ENCODE measurements around the gene SAMSN1.

Gene SAMSN1

GRCh38 chr21:14493731-14494130, 52.4 kb downstream of the SAMSN1 start:
- TF ChIP-seq OSR2 (tag by site-specific recombination; IDR thresholded peaks at IDR 0.05), result no peak
- no peak for TF ChIP-seq ZBTB10 (tag by site-specific recombination; IDR thresholded peaks at IDR 0.05)
- no peak for TF ChIP-seq ZNF362 (tag by site-specific recombination; IDR thresholded peaks at IDR 0.05)
- TF ChIP-seq ZNF530 (tag by site-specific recombination; IDR thresholded peaks at IDR 0.05; ENCODE audit: low read depth), result no peak
- TF ChIP-seq HIC1 (tag by site-specific recombination; IDR thresholded peaks at IDR 0.05), result no peak
- TF ChIP-seq ZNF624 (tag by site-specific recombination; IDR thresholded peaks at IDR 0.05), result no peak
- no peak for TF ChIP-seq ZIC2 (tag by site-specific recombination; IDR thresholded peaks at IDR 0.05)
- TF ChIP-seq ZNF449 (tag by site-specific recombination; IDR thresholded peaks at IDR 0.05), result no peak
- TF ChIP-seq ZNF174 (tag by site-specific recombination; IDR thresholded peaks at IDR 0.05), result no peak
- TF ChIP-seq ZNF600 (tag by site-specific recombination; IDR thresholded peaks at IDR 0.05), result no peak
- no peak for TF ChIP-seq GLI4 (tag by site-specific recombination; IDR thresholded peaks at IDR 0.05)
- TF ChIP-seq ZBTB26 (tag by site-specific recombination; optimal IDR thresholded peaks at IDR 0.05), result no peak
- TF ChIP-seq ZNF701 (tag by site-specific recombination; IDR thresholded peaks at IDR 0.05), result no peak
- no peak for TF ChIP-seq ZEB2 (tag by site-specific recombination; IDR thresholded peaks at IDR 0.05)
- TF ChIP-seq ZNF596 (tag by site-specific recombination; IDR thresholded peaks at IDR 0.05), result no peak
- H3K9me3 ChIP-seq (ENCODE audit: control insufficient read depth, insufficient read depth, low read depth, low read length), result no peaks in the 10 kb centered on the region
- H3K4me1 ChIP-seq (ENCODE audit: control insufficient read depth, insufficient read depth, low read length), result no peaks in the 10 kb centered on the region
- H3K27ac ChIP-seq (ENCODE audit: extremely low read depth, low read depth, low read length), result no peak overlapping the region
- ChIA-PET CTCF (no interaction called here), POLR2A (no interaction called here)
- H3K4me3 ChIP-seq (ENCODE audit: low read depth, low read length), result no peak overlapping the region
- no peaks in the 10 kb centered on the region for H3K36me3 ChIP-seq (ENCODE audit: control insufficient read depth in 2 of 2, insufficient read depth in 1 of 2, low read length in 2 of 2)

GRCh38 chr21:14492931-14493330, 53.2 kb downstream of the SAMSN1 start:
- POLR2A ChIA-PET, result no interaction called here
- H3K4me3 ChIP-seq (ENCODE audit: low read depth, low read length), result no peak overlapping the region
- TF ChIP-seq KLF17 (tag by site-specific recombination; IDR thresholded peaks at IDR 0.05), result no peak
- TF ChIP-seq ZNF529 (tag by site-specific recombination; IDR thresholded peaks at IDR 0.05; ENCODE audit: insufficient replicate concordance), result no peak
- no peak for TF ChIP-seq ZNF776 (tag by site-specific recombination; IDR thresholded peaks at IDR 0.05; ENCODE audit: borderline replicate concordance)
- TF ChIP-seq ZNF335 (tag by site-specific recombination; conservative IDR thresholded peaks at IDR 0.05), result no peak
- no peak for TF ChIP-seq ZBTB11 (tag by site-specific recombination; conservative IDR thresholded peaks at IDR 0.05; ENCODE audit: low read depth)
- no peak for TF ChIP-seq BCL11A (tag by site-specific recombination; IDR thresholded peaks at IDR 0.05; ENCODE audit: low read depth)
- no peak for TF ChIP-seq ZNF24 (tag by site-specific recombination; IDR thresholded peaks at IDR 0.05)

More at GRCh38 chr21:14492931-14493330, 53.2 kb downstream of the SAMSN1 start:
- H3K4me1 ChIP-seq (ENCODE audit: control insufficient read depth, insufficient read depth, low read length), result no peaks in the 10 kb centered on the region
- CTCF ChIA-PET, result no interaction called here
- H3K9me3 ChIP-seq (ENCODE audit: control insufficient read depth, insufficient read depth, low read depth, low read length), result no peaks in the 10 kb centered on the region
- no peak overlapping the region for H3K27ac ChIP-seq (ENCODE audit: extremely low read depth, low read depth, low read length)
- H3K36me3 ChIP-seq (ENCODE audit: control insufficient read depth in 2 of 2, insufficient read depth in 1 of 2, low read length in 2 of 2), result no peaks in the 10 kb centered on the region
